Measurements from ENCODE around the gene MFGE8.
A peak's percentile ranks its signal among the peaks of the same experiment; 100 is the strongest.
"Not testable (repeated sequence)": the region's sequence is repeated elsewhere in the genome, so short reads cannot be mapped to it uniquely, and the experiment has no call there.

The MFGE8 gene

DNA sequence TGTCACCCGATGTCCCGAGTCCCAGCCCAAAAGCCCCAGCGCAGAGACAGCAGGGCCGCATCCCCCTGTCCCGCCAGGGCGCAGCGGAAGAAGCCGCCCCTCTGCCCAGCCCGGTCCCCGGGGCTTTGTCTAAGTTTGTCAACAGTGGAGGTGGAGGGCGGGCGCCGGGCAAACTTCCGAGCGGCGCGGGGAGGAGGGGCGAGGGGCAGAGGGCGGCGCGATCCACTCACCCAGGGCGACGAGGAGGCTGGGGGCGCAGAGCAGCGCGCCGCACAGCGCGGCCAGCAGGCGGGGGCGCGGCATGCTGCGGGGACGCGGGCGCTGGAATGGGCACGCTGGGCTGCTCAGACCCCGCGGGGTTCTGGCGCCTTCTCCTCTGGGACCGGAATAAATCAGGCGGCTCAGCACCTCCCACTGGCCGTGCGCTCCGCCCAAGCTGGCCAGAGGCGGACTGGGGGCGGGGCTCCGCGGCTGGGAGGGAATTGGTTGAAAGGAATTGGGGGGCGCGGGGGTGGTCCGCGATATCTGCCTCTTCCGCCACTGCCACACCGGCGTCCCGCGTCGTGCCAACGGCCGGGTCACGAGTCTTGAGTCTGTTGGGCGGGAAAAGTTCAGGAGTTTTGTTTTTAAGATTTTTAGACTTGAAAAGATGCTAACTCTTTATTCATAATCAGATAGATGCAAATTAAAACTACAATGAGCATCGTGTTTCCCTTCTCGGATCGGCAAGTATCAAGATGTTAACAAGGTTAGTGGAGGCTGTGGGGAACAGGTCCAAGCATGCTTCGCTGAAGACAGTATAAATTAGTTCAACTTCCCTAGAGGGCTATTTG lies at the start of gene MFGE8:
MFGE8 (minus strand) TSS at position 363 of the 833 bp plus-strand sequence; CDS start at position 303, 60 bp downstream.
- peak in 12 of 14 donors; percentile 17 to 70 (median 60) for DNase-seq

DNA sequence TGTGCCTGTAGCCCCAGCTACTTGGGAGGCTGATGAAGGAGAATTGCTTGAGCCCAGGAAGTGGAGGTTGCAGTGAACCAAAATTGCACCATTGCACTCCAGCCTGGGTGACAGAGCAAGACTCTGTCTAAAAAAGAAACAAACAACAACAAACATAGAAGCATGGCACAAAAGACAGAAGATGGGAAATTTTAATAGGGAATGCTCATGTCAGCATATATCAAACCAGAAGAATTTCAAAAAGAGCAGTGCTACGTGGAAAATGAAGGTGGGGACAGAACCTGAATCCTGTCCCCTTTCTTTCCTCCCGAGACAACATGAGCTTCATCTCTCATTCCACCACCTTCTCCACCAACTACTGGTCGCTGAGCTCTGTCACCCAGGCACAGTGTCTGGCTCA lies 46.3 kb upstream of the MFGE8 start:
- DNase-seq = no peak

- no peak for DNase-seq
Observed at GRCh38 chr15:88956906-88957305, 43.7 kb upstream of the MFGE8 start.

GRCh38 chr15:88956263-88956662 lies 43.1 kb upstream of the MFGE8 start:
- DNase-seq = no peak

DNA sequence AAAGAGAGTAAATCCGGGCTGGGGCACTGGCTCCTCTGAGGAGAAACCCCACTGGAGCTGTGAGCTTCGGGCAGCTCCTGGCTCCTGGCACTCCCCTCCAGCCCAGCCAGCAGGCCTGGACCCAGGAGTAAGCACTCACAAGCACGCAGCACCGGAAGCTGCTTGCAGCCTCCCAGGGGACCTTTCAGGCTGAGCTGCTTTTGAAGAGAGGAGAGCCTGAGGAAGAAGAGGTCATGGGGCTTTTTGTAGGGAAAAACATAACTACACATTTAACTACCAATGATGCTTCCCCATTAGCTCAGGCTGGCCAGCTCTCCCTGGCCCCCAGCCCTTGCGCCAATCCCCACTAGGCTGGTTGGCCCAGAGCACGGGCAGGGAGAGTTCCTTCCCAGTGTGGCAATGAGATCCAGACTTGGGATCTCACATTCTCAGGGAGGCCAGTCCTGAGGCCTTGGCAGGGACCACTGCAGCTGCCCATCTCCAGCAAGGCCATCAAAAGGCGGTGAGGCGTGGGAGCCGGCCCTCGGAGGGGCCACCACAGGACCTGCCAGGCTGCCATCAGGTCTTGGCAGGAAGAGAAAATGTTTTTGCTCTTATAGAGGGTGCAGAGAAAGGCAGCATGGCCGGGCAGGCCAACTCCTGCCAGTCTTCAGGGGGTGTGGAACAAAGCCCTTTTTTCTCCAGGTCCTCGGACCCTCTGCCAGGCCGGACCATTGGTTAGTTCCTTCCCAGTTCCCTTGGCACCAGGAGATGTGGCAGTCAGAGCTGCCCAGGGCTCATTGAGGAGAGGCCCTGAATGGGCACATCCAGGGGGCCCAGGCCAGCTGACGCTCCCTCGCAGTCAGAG lies 41.5 kb upstream of the MFGE8 start:
- peak in 11 of 14 donors; percentile 3 to 83 (median 60) for DNase-seq

- peak in 2 of 14 donors; percentile 25 to 27 for DNase-seq
Observed at GRCh38 chr15:88950600-88951160, 37.5 kb upstream of the MFGE8 start.

DNA sequence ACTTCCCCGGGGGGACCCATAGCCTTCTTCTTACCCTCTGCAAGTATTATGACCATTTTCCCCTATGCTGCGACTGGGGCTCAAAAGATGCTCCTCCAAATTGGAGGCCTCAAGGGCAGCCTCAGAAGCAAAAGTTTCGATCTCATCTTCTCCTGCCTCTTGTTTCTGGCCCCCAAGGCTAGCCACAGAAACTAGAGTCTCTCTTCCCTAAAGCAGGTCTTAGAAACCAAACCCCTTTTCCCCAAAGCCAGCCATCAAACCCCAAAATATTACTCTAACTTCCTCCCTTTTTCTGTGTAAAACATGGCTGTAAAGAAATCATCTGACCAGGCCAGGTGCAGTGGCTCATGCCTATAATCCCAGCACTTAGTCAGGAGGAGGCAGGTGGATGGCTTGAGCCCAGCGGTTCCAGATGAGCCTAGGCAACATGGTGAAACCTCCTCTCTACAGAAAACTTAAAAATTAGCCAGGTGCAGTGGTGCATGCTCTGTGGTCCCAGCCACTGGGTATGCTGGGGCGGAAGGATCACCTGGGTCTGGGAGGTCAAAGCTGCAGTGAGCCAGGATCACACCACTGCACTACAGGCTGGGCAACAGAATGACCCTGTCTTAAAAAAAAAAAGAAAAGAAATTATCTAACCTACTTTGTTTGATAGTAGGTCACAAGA lies 36.7 kb upstream of the MFGE8 start:
- no peak for DNase-seq

DNA sequence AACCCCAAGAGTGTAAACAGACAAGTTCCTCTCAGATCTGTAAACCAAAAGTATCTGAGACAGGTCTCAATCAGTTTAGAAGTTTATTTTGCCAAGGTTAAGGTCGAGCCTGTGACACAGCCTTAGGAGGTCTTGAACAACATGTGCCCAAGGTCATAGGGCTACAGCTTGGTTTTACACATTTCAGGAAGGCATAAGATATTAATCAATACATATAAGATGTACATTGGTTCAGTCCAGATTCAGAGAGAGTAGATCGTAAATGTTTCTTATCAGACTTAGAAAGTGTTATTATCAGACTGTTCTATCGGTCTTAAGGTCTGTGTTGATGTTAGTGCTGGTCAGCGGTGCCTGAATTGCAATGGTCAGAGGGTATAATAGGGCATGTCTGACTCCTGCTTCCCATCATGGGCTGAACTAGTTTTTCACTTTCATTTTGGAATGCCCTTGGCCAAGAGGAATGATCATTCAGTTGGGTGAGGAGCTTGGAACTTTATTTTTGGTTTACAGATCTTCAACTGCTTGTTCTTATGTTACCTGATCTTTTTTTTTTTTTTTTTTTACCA lies 27.0 kb upstream of the MFGE8 start:
- no peak for DNase-seq

DNA sequence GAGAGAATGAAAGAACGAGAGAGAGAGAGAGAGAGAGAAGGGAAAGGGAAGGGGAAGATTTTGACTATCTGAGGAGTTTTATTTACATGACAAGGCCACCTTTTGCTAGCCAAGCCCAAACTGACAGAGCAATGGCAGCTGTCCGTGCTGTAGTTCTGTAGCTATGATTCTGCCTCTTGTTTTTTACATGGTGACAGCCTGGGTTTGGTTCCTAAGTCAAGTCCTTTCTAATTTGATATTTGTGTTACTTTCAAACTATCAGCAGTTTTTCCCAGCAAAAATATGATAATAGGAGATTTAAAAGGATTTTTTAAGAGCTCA lies 26.3 kb upstream of the MFGE8 start:
- DNase-seq = no peak

DNA sequence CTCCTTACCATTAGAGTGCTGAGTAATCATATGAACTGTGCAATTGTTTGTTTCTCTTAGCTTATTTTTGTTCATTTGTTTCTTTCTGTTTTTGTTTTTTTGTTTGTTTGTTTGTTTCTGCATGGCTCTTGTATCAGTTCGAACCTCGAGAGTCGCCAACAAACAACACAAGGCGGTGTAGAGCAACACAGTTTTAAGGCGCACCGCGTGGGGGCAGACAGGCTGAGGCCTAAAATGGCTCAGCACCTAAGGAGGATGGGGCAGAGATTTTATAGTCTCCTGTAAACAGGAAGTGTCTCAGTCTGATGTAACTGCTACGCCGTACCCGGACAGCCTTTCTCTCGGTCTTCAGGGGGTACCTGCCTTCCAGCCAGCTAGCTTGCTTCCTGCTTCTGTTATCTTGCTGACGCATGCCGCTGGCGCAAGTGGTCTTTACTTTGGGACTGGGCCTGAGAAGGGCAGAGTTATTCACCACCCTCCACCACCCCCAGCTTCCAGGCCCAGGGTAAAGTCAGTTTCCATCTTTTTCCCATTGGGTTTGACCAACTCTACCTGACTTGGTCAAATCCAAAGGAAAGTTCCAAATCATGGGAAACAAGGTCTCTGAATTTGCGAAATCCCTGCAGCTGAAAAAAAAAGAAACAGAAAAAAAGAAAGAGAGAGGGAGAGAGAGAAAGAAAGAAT lies 25.8 kb upstream of the MFGE8 start:
- DNase-seq = no peak

- not testable (repeated sequence) for DNase-seq
Observed at GRCh38 chr15:88934449-88934848, 21.3 kb upstream of the MFGE8 start.

- peak in 1 of 14 donors; percentile 43 for DNase-seq
Observed at GRCh38 chr15:88932875-88933330, 19.7 kb upstream of the MFGE8 start.

DNA sequence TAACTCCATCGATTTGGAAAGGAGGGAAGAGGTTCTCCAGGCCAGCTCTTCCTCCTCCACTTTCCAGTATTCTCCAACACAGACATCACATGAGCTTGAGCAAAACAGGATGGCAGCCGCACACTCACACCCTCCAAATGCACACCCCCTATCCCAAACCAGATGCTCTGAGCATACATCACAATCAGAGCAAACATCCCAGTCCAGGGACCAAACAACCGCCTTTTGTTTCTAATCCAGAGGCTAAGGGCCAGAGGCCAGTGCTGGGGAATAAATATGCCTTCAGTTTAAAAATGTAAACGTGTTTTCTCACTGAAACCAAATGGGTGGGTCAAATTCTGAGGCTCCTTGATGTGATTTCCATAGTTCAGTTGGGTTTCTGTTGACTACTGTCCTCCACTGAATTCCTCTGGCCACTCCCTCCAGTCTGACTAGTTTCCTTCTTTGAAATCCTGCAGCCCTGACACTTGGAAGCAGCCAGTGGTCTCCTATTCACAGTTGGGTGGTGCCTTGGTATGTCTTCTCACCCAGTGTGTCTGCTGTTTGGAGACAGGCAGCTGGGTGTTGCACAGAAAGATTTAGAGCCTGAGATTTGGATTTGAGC lies 19.2 kb upstream of the MFGE8 start:
- DNase-seq = peak in 11 of 14 donors; percentile 17 to 74 (median 47)

DNA sequence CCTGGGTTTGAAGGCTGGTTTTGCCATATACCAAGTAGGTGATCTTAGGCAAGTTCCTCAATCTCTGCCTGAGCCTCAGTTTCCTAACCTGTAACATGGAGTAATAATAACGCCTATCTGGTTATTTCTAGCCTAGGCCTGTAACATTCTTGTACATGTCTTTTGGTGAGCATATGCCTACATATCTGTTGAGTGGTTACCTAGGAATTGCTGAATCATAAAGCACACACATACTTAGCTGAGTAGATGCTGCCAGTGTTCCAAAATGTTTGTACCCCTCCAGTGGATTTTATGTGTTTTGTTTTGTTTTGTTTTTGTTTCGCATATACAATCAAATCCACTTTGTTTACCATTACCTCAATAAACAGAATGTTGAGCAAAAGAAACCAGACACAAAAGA lies 17.4 kb upstream of the MFGE8 start:
- DNase-seq = no peak

DNA sequence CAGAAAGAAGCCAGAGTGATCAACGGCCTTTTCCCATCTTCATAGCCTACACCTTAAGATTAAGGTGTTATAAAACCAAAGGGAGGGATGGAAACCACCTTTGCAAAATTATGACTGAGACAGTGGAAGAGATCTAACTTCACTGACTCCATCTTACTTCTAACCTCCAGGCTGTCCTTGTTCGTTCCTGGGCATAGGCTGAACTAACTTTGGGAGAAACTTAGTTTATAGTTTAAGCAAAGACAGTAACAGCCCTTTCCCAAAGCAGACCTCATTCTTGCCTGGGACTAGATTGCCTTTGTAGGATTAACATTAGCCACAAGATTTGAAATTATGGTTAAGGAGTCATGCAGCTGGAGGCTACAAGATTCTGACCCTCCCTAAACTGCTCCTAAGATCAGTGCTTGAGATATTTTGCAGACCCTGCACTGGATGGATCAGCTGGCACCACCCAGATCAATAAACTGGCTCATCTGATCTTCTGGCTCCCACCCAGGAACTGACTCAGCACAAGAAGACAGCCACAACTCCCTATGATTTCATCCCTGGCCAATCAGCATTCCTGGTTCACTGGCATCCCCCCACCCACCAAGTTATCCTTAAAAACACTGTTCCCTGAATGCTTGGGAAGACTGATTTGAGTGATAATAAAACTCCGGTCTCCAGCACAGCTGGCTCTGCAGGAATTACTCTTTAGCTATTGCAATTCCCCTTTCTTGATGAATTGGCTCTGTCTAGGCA lies 16.3 kb upstream of the MFGE8 start:
- DNase-seq = not testable (repeated sequence)

- not testable (repeated sequence) for DNase-seq
Observed at GRCh38 chr15:88928192-88928591, 15.0 kb upstream of the MFGE8 start.

- not testable (repeated sequence) for DNase-seq
Observed at GRCh38 chr15:88925648-88926047, 12.5 kb upstream of the MFGE8 start.

DNA sequence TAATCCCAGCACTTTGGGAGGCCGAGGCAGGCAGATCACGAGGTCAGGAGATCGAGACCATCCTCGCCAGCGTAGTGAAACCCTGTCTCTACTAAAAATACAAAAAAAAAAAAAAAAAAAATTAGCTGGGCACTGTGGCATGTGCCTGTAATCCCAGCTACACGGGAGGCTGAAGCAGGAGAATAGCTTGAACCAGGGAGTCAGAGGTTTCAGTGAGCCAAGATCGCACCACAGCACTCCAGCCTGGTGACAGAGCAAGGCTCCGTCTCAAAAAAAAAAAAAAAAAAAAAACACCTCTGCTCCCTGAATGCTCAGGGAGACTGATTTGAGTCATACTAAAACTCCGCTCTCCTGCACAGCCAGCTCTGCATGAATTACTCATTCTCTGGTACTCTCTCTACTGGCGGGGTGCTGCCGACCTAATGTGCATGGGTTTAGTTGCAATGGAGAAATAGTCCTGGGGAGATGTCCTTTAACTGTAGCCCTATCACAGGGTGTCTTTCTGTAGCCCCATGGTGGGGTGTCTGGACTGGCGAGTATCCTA lies 7.8 kb upstream of the MFGE8 start:
- not testable (repeated sequence) for DNase-seq

GRCh38 chr15:88920186-88920891 lies 7.2 kb upstream of the MFGE8 start:
- no peak for DNase-seq

Measured in C1 segment of cervical spinal cord (tissue), 14 donors.